Measurements from ENCODE around the gene TBC1D13.
"Not testable (repeated sequence)": the region's sequence is repeated elsewhere in the genome, so short reads cannot be mapped to it uniquely, and the experiment has no call there.

The TBC1D13 gene, protein sequence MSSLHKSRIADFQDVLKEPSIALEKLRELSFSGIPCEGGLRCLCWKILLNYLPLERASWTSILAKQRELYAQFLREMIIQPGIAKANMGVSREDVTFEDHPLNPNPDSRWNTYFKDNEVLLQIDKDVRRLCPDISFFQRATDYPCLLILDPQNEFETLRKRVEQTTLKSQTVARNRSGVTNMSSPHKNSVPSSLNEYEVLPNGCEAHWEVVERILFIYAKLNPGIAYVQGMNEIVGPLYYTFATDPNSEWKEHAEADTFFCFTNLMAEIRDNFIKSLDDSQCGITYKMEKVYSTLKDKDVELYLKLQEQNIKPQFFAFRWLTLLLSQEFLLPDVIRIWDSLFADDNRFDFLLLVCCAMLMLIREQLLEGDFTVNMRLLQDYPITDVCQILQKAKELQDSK

DNA sequence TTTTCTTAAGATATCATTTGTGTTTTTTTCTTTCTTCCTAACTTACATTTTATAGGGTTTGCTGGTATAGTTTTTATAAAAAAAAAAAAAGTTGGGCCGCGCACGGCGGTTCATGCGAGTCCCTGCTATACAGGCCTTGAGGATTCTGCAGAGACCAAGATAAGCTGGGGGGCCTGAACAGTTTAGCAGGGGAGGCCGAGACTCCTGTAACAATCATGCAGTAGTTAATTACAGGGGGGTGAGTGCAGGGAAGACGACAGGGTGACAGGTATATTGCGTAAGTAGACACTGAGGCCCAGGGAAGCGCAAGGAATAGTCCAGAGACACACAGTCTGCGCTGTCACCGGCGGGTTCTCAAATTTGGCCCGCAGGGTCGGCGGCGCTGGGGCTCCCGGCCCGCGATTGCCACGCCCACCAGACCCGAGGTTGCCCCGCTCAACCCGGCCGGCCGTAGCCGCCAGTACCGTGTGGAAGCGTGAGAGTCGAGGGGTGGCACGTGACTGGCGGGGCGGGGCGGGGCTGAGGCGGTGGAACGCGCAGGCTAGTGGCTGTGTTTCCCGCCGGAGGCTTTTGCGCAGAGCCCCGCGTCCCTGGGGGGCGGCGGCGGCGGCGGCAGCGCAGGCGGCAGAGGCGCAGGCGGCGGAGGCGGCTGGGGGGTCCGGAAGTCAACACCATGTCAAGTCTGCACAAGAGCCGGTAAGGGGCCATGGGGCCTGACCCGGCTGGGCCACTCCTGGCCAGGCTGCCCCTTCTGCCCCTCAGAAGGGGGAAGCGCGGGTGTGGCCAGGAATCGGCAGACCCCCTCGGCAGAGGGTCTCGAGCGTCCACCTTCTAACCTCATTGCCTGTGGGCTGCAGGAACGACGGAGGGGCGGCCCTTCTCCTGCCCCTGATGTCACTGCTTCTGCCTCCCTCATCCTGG, at the start of gene TBC1D13:
TBC1D13 (plus strand) TSS at position 573 of the 921 bp plus-strand sequence; CDS start at position 674, 101 bp downstream.
- DNase-seq (ENCODE audit: low read depth, low spot score), result no peak
- H3K27ac ChIP-seq, result peak within 1 kb of the TSS; percentile 56

DNA sequence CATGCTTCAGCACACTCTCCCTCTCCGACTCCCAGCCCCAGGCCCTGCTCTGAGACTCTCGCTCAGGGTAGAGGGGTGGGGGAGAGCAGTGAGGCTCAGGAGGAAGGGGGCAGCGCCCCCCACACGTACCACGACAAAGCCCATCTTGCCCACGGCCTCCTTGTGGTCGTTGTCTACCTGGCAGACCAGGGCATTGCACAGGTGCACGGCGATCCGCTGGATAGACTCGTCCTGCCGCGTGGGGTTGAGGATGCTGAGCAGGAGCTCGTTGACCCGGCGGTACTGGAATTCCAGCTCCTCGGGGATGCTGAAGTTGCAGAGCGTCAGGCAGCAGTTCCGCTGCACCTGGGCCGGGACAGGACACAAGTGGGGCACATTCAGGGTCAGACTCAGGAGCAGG, 44.7 kb upstream of the TBC1D13 start:
- no peak for DNase-seq (ENCODE audit: low read depth, low spot score)
- H3K27ac ChIP-seq, result no peak overlapping the region

DNA sequence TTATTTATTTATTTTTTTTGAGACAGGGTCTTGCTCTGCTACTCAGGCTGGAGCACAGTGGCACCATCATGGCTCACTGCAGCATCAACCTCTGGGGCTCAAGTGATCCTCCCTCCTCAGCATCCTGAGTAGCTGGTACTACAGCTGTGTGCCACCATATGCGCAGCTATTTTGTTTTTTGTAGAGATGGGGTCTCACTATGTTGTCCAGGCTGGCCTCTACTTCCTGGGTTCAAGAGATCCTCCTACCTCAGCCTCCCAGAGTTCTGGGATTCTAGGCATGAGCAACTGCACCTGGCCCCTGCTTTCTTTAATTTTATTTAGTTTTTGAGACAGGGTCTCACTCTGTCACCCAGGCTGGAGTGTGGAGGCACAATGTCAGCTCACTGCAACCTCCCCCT, 43.6 kb upstream of the TBC1D13 start:
- DNase-seq (ENCODE audit: low read depth, low spot score), result no peak
- H3K27ac ChIP-seq, result no peak overlapping the region

DNA sequence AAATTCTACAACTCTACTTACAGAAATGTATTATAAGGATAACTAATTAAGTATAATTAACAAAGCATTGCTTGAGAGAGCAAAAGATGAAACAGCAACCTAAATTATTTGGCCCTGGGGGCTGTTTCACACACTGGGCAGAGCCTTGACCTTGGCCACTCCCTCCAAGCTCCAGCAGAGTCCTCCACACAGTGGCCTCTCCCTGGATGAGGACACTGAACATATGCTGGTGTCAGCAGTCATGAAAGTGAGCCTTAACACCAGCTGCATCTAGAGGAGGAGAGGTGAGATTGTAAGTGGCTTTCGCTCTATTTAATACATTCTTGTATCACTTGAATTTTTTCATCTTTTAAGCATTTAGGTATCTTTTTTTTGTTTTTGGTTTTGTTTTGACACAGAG, 39.8 kb upstream of the TBC1D13 start:
- no peak for DNase-seq (ENCODE audit: low read depth, low spot score)
- no peak overlapping the region for H3K27ac ChIP-seq

DNA sequence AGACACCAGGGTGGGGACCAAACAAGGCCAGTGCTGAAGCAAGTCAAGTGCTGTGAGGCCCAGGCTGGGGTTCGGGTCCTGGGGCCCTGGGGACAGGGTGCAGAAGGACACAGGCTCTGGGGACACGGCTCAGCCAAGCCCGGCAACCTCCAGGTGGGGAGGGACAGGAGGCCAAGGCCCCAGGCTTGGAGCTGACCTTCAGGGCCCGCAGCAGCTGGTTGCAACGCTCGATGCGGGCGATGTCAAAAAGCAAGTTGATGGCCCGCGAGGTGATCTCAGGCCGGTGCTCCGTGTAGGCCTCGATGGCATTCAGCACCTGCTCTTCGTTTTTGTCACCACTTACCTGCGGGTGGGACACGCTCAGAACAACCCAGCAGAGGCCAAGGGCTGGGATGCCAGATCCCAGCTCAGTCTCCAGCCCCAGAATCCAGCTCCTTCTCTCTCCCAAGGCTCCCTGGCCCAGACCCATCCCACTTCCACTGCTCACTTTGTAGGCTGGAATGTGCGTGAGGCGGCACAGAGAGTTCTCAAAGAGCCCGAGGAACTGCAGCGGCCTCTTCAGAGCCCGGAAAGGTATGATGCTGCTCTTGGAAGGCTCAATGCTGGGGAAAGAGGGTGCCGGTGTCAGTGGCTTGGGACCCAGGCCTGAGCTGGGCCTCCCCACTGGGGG, 36.0 kb upstream of the TBC1D13 start:
- DNase-seq (ENCODE audit: low read depth, low spot score), result no peak
- no peak overlapping the region for H3K27ac ChIP-seq

DNA sequence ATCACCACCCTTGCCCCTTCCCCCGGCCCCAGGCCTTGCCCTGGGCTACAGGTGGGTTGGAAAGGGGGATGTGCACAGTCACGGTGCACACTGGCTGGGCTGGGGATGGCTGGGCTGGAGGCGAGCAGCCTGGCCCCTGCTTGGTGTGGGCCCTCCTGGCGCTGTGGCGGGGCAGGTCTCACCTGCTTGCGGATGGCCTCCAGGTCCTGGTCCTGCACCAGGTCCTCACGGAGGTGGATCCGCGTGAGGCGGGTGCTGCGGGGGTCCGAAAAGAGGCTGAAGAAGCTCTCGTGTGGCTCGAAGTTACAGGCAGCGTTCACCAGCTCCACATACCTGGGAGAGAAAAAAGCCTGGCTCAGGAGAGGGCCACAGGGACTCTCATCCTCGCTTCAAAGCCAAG, 33.4 kb upstream of the TBC1D13 start:
- H3K27ac ChIP-seq, result no peak overlapping the region
- DNase-seq (ENCODE audit: low read depth, low spot score), result no peak

DNA sequence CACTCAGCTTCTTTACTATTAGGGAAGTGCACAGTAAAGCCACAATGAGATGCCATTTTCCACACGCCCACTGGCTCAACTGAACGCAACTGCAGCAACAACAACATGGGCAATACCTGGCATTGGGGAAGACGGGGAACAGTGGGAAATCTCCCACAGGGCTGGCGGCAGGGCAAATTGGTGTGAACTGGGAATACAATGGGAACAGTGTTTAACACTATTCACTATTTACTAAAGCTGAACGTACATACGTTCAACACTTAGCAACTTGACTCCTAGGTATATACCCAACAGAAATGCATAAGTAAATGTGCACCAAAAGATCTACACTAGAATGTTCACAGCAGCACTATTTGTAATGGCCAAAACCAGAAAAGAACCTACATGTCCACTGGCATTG, 29.5 kb upstream of the TBC1D13 start:
- no peak for DNase-seq (ENCODE audit: low read depth, low spot score)
- no peak overlapping the region for H3K27ac ChIP-seq

DNA sequence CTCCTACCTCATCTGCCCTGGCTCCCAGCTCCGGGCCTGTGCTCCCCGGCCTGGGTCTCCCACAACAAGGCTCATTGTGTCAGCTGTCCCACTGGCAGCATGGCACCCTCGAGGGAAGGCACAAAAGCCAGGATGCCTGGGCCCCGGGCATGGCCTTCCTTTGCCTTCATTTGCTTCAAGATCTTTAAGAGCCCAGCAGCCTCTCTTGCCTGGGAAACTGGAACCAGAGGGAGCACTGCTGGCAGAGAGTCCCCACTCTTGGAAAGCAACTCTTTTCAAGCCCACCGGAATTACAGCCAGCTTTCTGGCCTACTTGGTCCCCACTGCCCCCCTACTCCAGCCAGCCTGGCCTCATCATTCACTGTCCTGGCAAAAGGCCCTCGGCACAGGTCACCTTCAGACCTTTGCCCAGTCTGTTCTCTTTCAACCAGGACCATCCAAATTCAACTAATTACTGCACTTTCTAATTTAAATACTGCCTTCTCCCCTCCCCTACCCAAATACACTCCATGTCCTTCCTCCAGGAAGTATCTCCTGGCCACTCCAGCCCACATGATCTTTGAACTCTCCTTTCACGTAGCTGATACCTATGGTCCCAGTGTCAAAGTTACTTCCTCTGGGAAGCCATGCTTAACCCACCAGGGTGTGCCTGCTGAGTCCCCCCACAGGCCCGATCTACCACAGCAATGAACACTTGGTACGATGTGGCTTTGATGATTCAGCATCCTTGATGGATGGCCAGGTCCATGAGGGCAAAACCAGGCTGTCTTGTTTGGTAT, 24.2 kb upstream of the TBC1D13 start:
- DNase-seq (ENCODE audit: low read depth, low spot score), result no peak
- H3K27ac ChIP-seq, result no peak overlapping the region

DNA sequence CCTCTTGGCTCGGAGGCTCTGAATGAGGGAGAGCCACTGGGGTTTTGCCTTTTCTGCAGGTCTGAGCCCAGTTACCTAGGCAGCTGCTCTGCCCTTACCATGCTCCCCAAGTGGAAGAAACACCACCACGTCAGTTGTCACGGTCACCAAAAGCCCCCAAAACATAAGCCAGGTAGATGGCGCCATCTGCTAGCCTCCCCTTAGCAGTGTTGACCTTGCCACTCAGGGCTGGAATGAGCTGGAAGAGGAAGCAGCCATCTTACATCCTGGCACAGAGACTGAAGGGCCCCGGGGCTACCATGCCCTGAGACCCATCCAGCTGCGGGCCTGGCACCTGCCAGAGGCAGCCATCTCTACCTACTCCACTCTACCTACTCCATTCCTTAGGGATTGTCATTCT, 22.7 kb upstream of the TBC1D13 start:
- no peak overlapping the region for H3K27ac ChIP-seq
- no peak for DNase-seq (ENCODE audit: low read depth, low spot score)

DNA sequence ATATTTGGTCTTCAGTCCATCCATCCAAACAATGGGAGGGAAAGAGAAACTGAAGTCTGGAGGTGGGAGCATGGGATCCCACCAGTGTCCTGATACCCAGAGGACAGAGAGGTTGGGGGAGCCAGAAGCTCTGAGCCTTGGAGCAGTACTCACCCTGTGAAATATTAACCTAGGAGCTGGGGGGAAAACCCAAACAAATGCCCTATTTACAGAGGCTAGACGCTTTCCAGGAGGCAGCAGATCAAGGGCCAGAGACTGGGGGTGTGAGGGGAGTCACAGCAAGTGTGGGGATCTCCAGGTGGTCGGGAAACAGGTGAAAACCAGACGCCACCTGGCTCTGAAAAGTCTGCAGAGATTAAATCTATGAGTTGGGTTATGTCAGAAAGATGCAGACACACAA, 21.6 kb upstream of the TBC1D13 start:
- H3K27ac ChIP-seq, result no peak overlapping the region
- no peak for DNase-seq (ENCODE audit: low read depth, low spot score)

DNA sequence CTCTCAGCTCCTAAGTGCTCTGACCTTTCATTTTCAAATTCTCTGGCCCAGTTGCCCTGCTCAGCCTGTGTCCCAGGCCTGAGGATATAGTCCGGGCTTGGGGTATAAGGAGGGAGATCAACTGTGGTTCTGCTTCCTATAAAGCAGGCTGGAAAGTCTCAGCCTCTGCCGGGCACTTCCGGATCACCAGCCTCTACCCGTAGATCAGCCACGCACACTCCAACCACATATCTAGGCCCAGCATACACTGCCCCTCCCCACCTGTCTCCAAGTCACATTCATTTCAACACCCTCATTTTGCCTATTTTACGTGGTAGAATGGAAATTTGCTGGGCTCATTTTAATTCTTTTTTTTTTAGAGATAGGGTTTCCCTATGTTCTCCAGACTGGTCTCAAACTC, 18.4 kb upstream of the TBC1D13 start:
- DNase-seq (ENCODE audit: low read depth, low spot score), result no peak
- H3K27ac ChIP-seq, result no peak overlapping the region

DNA sequence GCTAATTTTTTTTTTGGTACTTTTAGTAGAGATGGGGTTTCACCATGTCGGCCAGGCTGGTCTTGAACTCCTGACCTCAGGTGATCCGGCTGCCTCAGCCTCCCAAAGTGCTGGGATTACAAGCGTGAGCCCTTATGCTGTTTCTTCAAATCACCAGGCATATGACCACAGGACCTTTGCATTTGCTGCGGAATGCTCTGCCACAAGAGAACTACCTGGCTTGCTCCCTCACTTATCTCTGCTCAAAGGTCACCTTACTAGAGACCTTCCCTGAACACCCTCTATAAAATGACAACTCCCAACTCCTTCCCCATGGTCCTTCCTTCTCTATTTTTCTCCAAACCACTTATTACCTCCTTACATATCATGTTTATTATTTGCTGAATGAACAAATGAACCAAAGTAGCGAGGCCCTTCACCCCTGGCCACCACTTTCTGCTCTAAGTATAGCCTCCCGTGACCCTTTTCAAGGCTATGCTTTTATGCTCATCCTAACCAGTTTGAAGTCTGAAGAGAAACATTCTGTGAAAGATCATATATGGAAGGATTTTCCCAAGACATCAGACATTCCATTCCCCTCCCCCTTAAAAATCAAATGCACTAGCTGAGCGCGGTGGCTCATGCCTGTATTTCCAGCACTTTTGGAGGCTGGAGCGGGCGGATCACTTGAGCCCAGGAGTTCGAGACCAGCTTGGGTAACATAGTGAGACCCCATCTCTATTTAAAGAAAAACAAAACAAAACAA, 16.6 kb upstream of the TBC1D13 start:
- peak overlapping the region; percentile 89 for H3K27ac ChIP-seq
- DNase-seq (ENCODE audit: low read depth, low spot score), result no peak

DNA sequence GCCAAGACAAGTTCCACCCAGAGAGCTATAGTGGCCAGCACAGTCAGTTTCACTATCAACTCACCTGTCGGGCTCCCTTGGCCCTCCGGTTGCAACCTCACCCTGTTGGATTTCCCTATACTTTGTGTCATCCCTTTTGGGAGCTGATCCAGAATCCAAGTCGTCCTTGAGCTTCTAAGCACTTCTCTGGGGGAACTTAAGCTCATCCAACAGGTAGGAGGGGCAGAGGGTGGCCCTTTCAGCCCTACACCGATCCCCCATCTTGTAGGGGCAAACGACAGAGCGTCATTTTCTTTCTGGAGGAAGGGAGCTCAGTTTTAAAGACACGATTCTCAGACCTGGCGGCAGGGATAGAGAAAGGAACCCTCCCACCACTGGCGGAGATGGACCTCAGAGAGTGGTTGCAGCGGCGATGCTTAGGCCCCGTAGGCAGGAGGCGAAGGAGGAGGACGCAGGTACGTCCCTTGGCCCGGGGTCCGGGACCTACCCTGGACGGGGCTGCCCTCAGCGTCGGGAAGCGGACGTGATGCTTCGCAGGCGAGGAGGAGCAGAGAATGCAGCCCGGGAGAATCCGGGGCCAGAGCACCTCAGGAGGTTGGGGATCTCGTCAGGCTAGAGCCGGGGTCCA, 15.8 kb upstream of the TBC1D13 start:
- peak overlapping the region; percentile 89 for H3K27ac ChIP-seq
- no peak for DNase-seq (ENCODE audit: low read depth, low spot score)

DNA sequence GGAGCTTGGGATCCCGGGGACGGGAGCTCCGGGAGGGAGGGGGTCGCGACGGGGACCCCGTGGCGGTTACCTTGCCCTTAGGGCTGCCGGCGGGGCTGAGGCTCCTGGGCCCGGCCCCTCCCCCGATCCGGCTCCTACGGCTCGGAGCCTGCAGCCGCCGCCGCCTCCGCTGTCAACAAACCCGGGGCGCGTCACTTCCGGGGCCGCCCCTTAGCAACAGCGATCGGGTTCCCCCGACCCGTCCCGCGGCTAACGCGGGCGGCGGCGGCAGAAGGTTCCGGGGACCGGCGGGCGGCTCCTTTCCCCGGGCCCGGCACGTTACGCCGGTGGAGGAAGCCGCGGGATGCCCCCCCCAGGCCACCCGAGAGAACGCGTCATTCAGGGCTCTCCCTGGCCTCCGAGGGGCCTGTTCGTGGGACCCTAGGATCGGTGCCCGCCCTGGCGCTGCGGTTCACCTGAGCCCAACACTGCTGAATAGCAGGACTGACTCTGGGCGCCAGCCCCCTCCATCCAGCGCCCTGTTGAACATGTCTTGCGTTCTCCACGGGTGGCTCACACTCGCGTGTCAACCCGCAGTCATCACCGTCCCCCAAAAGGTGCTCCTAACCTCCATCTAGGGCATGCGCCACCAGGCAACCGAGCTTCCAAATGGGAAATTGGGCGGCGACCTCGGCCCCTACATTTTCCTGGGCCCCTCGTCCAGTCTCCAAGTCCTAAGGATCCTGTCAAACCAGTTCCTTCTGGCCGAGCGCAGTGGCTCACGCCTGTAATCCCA, 15.1 kb upstream of the TBC1D13 start, which contains the start of gene ZER1:
ZER1 (minus strand) TSS at position 183 of the 775 bp plus-strand sequence. CDS start 16,362 bp downstream, outside the sequence.
- peak; percentile 34 for DNase-seq (ENCODE audit: low read depth, low spot score)
- H3K27ac ChIP-seq, result peak within 1 kb of the TSS; percentile 89

DNA sequence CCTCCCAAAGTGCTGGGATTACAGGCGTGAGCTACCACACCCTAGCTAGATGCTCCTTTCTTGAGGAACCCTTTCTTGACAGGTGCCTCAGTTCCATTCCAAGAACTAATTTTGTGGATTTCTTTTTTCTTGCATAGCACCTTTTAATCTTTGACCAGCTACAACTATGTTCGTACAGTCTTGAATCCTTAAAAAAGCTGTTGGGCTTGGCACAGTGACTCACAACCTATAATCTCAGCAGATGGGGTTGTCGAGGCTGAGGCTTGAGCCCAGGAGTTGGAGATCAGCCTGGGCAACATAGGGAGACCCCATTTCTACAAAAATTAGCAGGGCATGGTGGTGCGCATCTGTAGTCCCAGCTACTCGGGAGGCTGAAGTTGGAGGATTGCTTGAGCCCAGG, 14.0 kb upstream of the TBC1D13 start:
- DNase-seq (ENCODE audit: low read depth, low spot score), result no peak
- H3K27ac ChIP-seq, result no peak overlapping the region

DNA sequence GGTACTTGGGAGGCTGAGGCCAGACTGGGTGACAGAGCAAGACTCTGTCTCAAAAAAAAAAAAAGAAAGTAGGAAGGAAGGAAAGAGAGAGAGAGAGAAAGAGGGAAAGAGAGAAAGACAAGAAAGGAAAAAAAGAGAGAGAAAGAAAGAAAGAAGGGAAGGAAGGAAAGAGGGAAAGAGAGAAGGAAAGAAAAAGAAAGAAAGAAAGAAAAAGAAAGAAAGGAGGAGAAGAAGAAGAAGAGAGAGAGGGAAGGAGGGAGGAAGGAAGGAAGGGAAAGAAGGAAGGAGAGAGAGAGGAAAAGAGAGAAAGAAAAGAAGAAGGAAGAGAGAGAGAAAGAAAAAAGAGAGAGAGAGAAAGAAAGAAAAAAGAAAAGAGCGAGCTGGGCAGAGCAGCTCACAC, 12.2 kb upstream of the TBC1D13 start:
- no peak overlapping the region for H3K27ac ChIP-seq
- no peak for DNase-seq (ENCODE audit: low read depth, low spot score)

DNA sequence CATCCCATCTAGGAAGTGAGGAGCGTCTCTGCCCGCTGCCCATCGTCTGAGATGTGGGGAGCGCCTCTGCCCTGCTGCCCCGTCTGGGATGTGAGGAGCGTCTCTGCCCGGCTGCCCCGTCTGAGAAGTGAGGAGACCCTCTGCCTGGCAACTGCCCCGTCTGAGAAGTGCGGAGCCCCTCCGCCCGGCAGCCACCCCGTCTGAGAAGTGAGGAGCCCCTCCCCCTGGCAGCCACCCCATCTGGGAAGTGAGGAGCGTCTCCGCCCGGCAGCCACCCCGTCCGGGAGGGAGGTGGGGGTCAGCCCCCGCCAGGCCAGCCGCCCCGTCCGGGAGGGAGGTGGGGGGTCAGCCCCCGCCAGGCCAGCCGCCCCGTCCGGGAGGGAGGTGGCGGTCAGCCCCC, 7.0 kb upstream of the TBC1D13 start:
- H3K27ac ChIP-seq; DNase-seq (ENCODE audit: low read depth, low spot score): not testable (repeated sequence)

Measured in epithelial cell of prostate (primary cell).